GM23338 (cell line): Measurements from ENCODE around the gene WWOX. TPM values are rescaled to one million over a fixed set of nuclear protein-coding genes. Genes with fewer than 3 reads are reported as not detected.

Experiments used
- ATAC-seq: fragments of 200-7000 bp; cut with Tn5 transposase; 3 replicates; pipeline ENCODE4 v1.9.1; 2020
- DNase-seq: peaks from one replicate; pipeline ENCODE4 v3.0.0-alpha.2; 2015; ENCODE audit warnings: low spot score
- H2AFZ ChIP-seq: fragments of 200-600 bp; sonication (generic); 2 replicates; pipeline ENCODE4 v1.8.0; 2016; ENCODE audit warnings: antibody characterized with exemption, mild to moderate bottlenecking, moderate library complexity
- H3F3A ChIP-seq: fragments of 200-600 bp; sonication (generic); replicated peaks from 2 replicates; pipeline ENCODE4 v1.8.0; 2017; ENCODE audit warnings: antibody characterized with exemption, mixed run types, low read depth
- H3K27ac ChIP-seq: fragments of 200-600 bp; sonication (generic); 2 replicates; pipeline ENCODE4 v1.6.1; 2016; ENCODE audit warnings: low read depth
- H3K27me3 ChIP-seq: fragments of 200-600 bp; sonication (generic); 2 replicates; pipeline ENCODE4 v1.8.0; 2016; ENCODE audit warnings: mild to moderate bottlenecking, mixed run types, moderate library complexity; ENCODE audit not compliant: insufficient read depth
- H3K36me3 ChIP-seq: fragments of 200-600 bp; sonication (generic); 2 replicates; pipeline ENCODE4 v1.8.0; 2016; ENCODE audit warnings: mild to moderate bottlenecking; ENCODE audit not compliant: insufficient read depth
- H3K4me1 ChIP-seq: fragments of 200-600 bp; sonication (generic); 2 replicates; pipeline ENCODE4 v1.8.0; 2016; ENCODE audit warnings: mild to moderate bottlenecking, moderate library complexity; ENCODE audit not compliant: insufficient read depth
- H3K4me2 ChIP-seq: fragments of 200-600 bp; sonication (generic); 2 replicates; pipeline ENCODE4 v1.7.1; 2017; ENCODE audit warnings: mixed run types
- H3K4me3 ChIP-seq: fragments of 200-600 bp; sonication (generic); 2 replicates; pipeline ENCODE4 v1.6.1; 2016; ENCODE audit warnings: mixed run types
- H3K79me2 ChIP-seq: fragments of 200-600 bp; sonication (generic); replicated peaks from 2 replicates; pipeline ENCODE4 v1.8.0; 2017; ENCODE audit warnings: mild to moderate bottlenecking; ENCODE audit not compliant: insufficient read depth
- H3K9me2 ChIP-seq: fragments of 200-600 bp; sonication (generic); 2 replicates; pipeline ENCODE4 v1.8.0; 2017; ENCODE audit not compliant: insufficient read depth
- H4K20me1 ChIP-seq: fragments of 200-600 bp; sonication (generic); replicated peaks from 2 replicates; pipeline ENCODE4 v1.8.0; 2017; ENCODE audit warnings: mild to moderate bottlenecking; ENCODE audit not compliant: insufficient read depth
- H3K27ac Mint-ChIP-seq: 2 replicates; pipeline ENCODE4 v1.8.0; 2020; ENCODE audit warnings: inconsistent platforms, mild to moderate bottlenecking, moderate library complexity, mixed read lengths
- H3K27me3 Mint-ChIP-seq: 3 replicates; pipeline ENCODE4 v1.8.0; 2022; ENCODE audit warnings: low read depth, mild to moderate bottlenecking, moderate library complexity, mixed read lengths, inconsistent platforms; ENCODE audit not compliant: insufficient read depth, poor library complexity
- H3K36me3 Mint-ChIP-seq: 3 replicates; pipeline ENCODE4 v1.8.0; 2021; ENCODE audit warnings: low read depth, mild to moderate bottlenecking, inconsistent platforms, moderate library complexity, mixed read lengths
- H3K4me1 Mint-ChIP-seq: 3 replicates; pipeline ENCODE4 v1.8.0; 2020; ENCODE audit warnings: mild to moderate bottlenecking, inconsistent platforms, mixed read lengths
- H3K4me3 Mint-ChIP-seq: 3 replicates; pipeline ENCODE4 v1.8.0; 2021; ENCODE audit warnings: moderate library complexity, mild to moderate bottlenecking, inconsistent platforms, mixed read lengths
- H3K9me3 Mint-ChIP-seq: 3 replicates; pipeline ENCODE4 v1.8.0; 2020; ENCODE audit warnings: moderate library complexity, mild to moderate bottlenecking, inconsistent platforms, mixed read lengths
- EZH2 ChIP-seq: fragments of 200-600 bp; sonication (generic); IDR thresholded peaks from one replicate; pipeline ENCODE4 v1.8.0; 2017; ENCODE audit warnings: antibody characterized with exemption, mild to moderate bottlenecking, low read depth; ENCODE audit not compliant: unreplicated experiment
- JUNB ChIP-seq: IDR thresholded peaks from one replicate; pipeline ENCODE4 v1.6.1; 2016; ENCODE audit warnings: antibody characterized with exemption; ENCODE audit not compliant: unreplicated experiment
- NANOG ChIP-seq: IDR thresholded peaks from 2 replicates; pipeline ENCODE4 v1.6.1; 2016; ENCODE audit warnings: antibody characterized with exemption, borderline replicate concordance
- ZNF114 ChIP-seq: fragments of 250-450 bp; sonication (Bioruptor Pico); IDR thresholded peaks from 2 replicates; pipeline ENCODE4 v1.5.0; 2020; ENCODE audit warnings: mild to moderate bottlenecking, moderate library complexity
- polyA plus RNA-seq: library from polyadenylated mRNA; unstranded; fragments of >200 nt; fragmentation: Nextera tagmentation; extraction: Ambion mirVana; gene quantifications from 2 replicates; pipeline ENCODE4 v1.2.1, GENCODE V29; 2016
- total RNA-seq: library from RNA; depleted of rRNA; stranded (reverse); fragments of >200 nt; shearing (Covaris generic); gene quantifications from 2 replicates; pipeline ENCODE4 v1.2.3, GENCODE V29; 2014
- TF ChIP-seq, protein P1 (sequence below): fragments of 250-450 bp; sonication (Bioruptor Pico); IDR thresholded peaks from 2 replicates; pipeline ENCODE4 v1.5.0; 2020; ENCODE audit warnings: mild to moderate bottlenecking, moderate library complexity
- TF ChIP-seq, protein P2 (sequence below), 2 experiments: fragments of 200-600 bp in 1 of 2; sonication (generic) in 1 of 2; conservative IDR thresholded peaks; 2 replicates each; pipeline versions ENCODE4 v1.5.1 to v1.6.1; 2016 to 2017; ENCODE audit warnings: antibody characterized with exemption in 2 of 2, low read depth in 2 of 2, mild to moderate bottlenecking in 2 of 2, moderate library complexity in 1 of 2

The WWOX gene
- total and polyA plus RNA-seq, 2 experiments from 2014 or later: 10.0 to 19.3 TPM

DNA sequence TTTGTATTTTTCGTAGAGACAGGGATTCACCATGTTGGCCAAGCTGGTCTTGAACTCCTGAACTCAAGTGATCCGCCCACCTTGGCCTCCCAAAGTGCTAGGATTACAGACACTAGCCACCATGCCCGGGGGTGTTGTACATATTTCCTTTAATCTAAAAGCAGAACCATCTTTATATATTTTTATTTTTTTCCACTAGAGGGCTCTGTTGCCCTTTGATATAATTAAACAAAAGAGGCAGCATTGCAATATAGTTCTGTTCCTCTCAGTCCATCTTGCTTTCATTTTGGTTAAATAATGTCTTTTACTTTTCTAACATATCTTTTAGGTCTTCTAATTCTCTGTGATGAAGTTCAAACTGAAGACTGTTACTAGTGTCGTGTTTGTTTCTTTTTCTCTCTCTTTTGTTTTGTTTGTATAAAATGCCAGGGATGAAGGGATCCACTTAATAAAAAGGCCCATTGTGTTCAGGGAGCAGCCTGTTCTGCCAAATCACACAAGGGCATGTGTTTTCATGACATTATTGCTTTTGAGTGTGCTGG is 23.4 kb downstream of the WWOX start:
- H4K20me1 ChIP-seq: no peaks in the 10 kb centered on the region
- H3K4me1 Mint-ChIP-seq: peaks cover 8% of the 10 kb centered on the region; the same call in 1 of the 3 replicates
- H3K4me2 ChIP-seq: no peak overlapping the region
- peak; percentile 67 for DNase-seq
- no peaks in the 10 kb centered on the region for H3K27me3 Mint-ChIP-seq
- ATAC-seq: peak; percentile 47; the same call in 2 of the 3 replicates
- H3K27ac Mint-ChIP-seq: no peak overlapping the region
- no peak overlapping the region for H3K27ac ChIP-seq
- no peaks in the 10 kb centered on the region for H3K9me2 ChIP-seq
- no peaks in the 10 kb centered on the region for H3K9me3 Mint-ChIP-seq
- H3K4me3 Mint-ChIP-seq: no peak overlapping the region
- no peak overlapping the region for H3K4me3 ChIP-seq
- no peaks in the 10 kb centered on the region for H3F3A ChIP-seq
- peaks cover 15% of the 10 kb centered on the region; the same call in 2 of the 3 replicates for H3K36me3 Mint-ChIP-seq
- H3K27me3 ChIP-seq: no peaks in the 10 kb centered on the region
- no peaks in the 10 kb centered on the region for H3K36me3 ChIP-seq
- no peaks in the 10 kb centered on the region for H3K4me1 ChIP-seq
- no peak overlapping the region for H2AFZ ChIP-seq
- TF ChIP-seq JUNB (no peak), NANOG (no peak), ZNF114 (no peak), EZH2 (no peak)
- TF ChIP-seq, protein P1, sequence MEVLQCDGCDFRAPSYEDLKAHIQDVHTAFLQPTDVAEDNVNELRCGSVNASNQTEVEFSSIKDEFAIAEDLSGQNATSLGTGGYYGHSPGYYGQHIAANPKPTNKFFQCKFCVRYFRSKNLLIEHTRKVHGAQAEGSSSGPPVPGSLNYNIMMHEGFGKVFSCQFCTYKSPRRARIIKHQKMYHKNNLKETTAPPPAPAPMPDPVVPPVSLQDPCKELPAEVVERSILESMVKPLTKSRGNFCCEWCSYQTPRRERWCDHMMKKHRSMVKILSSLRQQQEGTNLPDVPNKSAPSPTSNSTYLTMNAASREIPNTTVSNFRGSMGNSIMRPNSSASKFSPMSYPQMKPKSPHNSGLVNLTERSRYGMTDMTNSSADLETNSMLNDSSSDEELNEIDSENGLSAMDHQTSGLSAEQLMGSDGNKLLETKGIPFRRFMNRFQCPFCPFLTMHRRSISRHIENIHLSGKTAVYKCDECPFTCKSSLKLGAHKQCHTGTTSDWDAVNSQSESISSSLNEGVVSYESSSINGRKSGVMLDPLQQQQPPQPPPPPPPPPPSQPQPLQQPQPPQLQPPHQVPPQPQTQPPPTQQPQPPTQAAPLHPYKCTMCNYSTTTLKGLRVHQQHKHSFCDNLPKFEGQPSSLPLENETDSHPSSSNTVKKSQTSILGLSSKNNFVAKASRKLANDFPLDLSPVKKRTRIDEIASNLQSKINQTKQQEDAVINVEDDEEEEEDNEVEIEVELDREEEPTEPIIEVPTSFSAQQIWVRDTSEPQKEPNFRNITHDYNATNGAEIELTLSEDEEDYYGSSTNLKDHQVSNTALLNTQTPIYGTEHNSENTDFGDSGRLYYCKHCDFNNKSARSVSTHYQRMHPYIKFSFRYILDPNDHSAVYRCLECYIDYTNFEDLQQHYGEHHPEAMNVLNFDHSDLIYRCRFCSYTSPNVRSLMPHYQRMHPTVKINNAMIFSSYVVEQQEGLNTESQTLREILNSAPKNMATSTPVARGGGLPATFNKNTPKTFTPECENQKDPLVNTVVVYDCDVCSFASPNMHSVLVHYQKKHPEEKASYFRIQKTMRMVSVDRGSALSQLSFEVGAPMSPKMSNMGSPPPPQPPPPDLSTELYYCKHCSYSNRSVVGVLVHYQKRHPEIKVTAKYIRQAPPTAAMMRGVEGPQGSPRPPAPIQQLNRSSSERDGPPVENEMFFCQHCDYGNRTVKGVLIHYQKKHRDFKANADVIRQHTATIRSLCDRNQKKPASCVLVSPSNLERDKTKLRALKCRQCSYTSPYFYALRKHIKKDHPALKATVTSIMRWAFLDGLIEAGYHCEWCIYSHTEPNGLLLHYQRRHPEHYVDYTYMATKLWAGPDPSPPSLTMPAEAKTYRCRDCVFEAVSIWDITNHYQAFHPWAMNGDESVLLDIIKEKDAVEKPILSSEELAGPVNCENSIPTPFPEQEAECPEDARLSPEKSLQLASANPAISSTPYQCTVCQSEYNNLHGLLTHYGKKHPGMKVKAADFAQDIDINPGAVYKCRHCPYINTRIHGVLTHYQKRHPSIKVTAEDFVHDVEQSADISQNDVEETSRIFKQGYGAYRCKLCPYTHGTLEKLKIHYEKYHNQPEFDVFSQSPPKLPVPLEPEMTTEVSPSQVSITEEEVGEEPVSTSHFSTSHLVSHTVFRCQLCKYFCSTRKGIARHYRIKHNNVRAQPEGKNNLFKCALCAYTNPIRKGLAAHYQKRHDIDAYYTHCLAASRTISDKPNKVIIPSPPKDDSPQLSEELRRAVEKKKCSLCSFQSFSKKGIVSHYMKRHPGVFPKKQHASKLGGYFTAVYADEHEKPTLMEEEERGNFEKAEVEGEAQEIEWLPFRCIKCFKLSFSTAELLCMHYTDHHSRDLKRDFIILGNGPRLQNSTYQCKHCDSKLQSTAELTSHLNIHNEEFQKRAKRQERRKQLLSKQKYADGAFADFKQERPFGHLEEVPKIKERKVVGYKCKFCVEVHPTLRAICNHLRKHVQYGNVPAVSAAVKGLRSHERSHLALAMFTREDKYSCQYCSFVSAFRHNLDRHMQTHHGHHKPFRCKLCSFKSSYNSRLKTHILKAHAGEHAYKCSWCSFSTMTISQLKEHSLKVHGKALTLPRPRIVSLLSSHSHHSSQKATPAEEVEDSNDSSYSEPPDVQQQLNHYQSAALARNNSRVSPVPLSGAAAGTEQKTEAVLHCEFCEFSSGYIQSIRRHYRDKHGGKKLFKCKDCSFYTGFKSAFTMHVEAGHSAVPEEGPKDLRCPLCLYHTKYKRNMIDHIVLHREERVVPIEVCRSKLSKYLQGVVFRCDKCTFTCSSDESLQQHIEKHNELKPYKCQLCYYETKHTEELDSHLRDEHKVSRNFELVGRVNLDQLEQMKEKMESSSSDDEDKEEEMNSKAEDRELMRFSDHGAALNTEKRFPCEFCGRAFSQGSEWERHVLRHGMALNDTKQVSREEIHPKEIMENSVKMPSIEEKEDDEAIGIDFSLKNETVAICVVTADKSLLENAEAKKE (CRISPR knock-in tag): no peak
- TF ChIP-seq, protein P2, sequence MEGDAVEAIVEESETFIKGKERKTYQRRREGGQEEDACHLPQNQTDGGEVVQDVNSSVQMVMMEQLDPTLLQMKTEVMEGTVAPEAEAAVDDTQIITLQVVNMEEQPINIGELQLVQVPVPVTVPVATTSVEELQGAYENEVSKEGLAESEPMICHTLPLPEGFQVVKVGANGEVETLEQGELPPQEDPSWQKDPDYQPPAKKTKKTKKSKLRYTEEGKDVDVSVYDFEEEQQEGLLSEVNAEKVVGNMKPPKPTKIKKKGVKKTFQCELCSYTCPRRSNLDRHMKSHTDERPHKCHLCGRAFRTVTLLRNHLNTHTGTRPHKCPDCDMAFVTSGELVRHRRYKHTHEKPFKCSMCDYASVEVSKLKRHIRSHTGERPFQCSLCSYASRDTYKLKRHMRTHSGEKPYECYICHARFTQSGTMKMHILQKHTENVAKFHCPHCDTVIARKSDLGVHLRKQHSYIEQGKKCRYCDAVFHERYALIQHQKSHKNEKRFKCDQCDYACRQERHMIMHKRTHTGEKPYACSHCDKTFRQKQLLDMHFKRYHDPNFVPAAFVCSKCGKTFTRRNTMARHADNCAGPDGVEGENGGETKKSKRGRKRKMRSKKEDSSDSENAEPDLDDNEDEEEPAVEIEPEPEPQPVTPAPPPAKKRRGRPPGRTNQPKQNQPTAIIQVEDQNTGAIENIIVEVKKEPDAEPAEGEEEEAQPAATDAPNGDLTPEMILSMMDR (conservative IDR thresholded peaks at IDR 0.05; ENCODE audit: low read depth in 2 of 2): peak in 1 of 2 experiments; percentile 73; a peak in 3 of 4 replicates
- H3K79me2 ChIP-seq: no peaks in the 10 kb centered on the region
